GM13976 (cell line): Measurements from ENCODE around the gene FABP7.

ENCODE experiments used
- DNase-seq: peaks from one replicate; pipeline ENCODE4 v3.0.0; 2012; ENCODE audit warnings: low spot score
- CTCF ChIP-seq: IDR thresholded peaks from 2 replicates; pipeline ENCODE4 v1.5.1; 2012; ENCODE audit warnings: borderline replicate concordance, mild to moderate bottlenecking; ENCODE audit not compliant: insufficient read depth; ENCODE audit errors: extremely low read depth, missing control alignments, control extremely low read depth
- in situ Hi-C: fragments of 300-500 bp; cut with MboI; formaldehyde crosslinking; loops from one replicate; pipeline ENCODE4 v1.12.0; 2022; ENCODE audit warnings: low sequenced_read_pairs, mixed read lengths, inconsistent platforms; ENCODE audit not compliant: unreplicated experiment

The FABP7 gene

GRCh38 chr6:122791310-122791679, 11.8 kb downstream of the FABP7 start:
- no peak for DNase-seq
- in situ Hi-C loops: no loop called here
- TF ChIP-seq CTCF: no peak

GRCh38 chr6:122792766-122793165, 13.2 kb downstream of the FABP7 start:
- no peak for TF ChIP-seq CTCF
- in situ Hi-C loops: no loop called here
- DNase-seq: no peak

DNA sequence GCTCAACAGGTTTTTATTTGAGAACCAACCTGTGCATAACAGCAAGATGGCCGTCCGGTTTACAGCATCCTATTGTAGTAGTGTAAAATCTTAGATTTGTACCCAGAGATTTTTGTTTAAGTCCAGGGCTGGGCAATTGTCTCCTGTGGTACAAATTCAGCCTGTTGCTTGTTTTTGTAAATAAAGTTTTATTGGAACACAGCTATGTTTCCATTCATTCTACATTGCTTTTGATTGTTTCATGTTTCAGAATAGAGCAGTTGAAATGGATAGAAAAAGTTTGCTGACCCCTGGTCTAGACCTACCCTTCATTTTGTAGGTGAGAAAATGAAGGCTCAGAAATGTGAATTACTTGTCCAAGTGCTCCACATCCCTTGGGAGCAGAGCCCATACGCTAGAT, 18.0 kb downstream of the FABP7 start:
- TF ChIP-seq CTCF: no peak
- DNase-seq: no peak
- in situ Hi-C loops: no loop called here

DNA sequence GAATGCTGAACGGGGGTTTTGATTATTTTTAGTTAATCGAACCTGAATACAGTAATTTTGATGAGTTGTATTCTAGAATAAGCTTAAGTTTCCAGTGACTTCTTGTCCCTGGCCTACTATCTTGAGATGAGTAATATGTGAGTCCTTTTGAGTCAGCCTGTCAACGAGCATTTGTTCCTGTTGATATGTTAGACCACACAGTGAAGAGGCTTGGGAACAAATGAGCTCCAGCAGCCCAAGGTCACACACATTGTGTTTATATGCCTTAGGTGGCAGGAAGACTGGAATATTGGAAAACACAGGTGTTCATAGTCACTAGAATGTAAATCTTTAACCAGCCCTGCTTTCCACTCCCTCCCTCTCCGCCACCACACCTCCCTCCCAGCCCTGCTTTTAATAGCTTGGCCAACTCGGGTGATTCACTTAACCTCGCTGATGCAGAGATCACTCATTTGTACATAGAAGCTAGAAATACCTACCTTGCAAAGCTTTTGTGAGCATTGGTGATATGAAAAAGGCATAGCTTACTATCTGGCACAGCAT, 18.7 kb downstream of the FABP7 start:
- no peak for TF ChIP-seq CTCF
- in situ Hi-C loops: no loop called here
- peak; percentile 17 for DNase-seq

- no peak for DNase-seq
- no peak for TF ChIP-seq CTCF
- in situ Hi-C loops: no loop called here
These were observed 19.7 kb downstream of the FABP7 start for GRCh38 chr6:122799140-122799745.

DNA sequence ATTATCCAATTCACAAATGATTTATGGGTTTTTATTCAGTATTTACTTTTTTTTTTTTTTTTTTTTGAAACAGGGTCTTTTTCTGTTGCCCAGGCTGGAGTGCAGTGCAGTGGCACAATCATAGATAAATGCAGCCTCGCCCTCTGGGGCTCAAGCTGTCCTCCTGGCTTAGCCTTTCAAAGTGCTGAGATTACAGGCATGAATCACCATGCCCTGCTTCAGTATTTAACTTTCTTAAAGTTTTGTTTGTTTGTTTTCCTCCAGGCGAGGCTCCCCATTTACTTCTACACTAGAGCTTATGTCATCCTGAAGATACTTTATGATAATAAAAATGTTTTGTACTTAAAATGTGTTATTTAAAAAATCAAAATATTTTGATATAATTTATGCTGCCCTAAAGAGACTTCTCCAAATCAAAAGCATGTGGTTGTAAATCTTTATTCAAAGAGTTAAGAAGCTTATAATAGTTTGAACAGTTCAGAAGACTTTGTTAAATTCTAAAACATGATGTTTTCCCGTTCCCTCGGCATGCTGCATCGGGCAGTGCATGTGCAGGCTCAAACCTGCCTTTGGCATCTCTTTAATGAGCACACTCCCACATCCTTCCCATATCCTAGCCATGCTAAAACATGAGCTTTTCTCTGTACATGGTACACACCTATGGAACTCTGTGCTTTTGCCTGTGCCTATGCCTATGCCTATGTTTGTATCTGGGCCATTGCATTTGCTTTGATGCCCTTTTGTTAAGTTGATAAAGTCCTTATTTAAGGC, 20.6 kb downstream of the FABP7 start:
- DNase-seq: no peak
- in situ Hi-C loops: no loop called here
- no peak for TF ChIP-seq CTCF

DNA sequence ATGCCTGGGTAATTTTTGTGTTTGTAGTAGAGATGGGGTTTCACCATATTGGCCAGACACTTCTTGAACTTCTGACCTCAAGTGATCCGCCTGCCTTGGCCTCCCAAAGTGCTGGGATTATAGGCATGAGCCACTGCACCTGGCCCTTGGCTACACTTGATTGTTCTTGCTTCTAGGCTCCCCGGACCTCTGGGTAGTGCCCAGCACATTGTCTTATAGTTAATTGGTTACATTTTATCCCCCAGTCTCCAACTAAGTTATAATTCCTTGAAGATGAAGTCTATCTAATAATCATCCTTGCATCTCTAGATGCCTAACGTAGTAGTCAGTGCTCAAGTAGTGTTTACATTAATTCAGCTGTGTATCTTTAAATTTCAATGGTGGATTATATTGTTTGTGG, 21.4 kb downstream of the FABP7 start:
- TF ChIP-seq CTCF: no peak
- no peak for DNase-seq
- in situ Hi-C loops: no loop called here
